NCI-H2029 (cell line): ENCODE results near the gene ENDOV.

Source experiments
- DNase-seq: peaks from one replicate; lab custom pipeline; 2025; lab: John Stamatoyannopoulos, UW

Gene ENDOV

GRCh38 chr17:80468242-80468641, 53.3 kb downstream of the ENDOV start:
- DNase-seq, result no peak

GRCh38 chr17:80468781-80469493, 54.0 kb downstream of the ENDOV start:
- DNase-seq, result no peak

GRCh38 chr17:80469667-80470066, 54.7 kb downstream of the ENDOV start:
- no peak for DNase-seq

GRCh38 chr17:80470603-80471002, 55.6 kb downstream of the ENDOV start:
- DNase-seq, result no peak

GRCh38 chr17:80471922-80472321, 57.0 kb downstream of the ENDOV start:
- no peak for DNase-seq

GRCh38 chr17:80472996-80473395, 58.0 kb downstream of the ENDOV start:
- DNase-seq, result no peak

GRCh38 chr17:80473701-80474100, 58.7 kb downstream of the ENDOV start:
- no peak for DNase-seq

GRCh38 chr17:80474231-80474960, 59.4 kb downstream of the ENDOV start:
- no peak for DNase-seq

GRCh38 chr17:80474961-80475909, 60.3 kb downstream of the ENDOV start:
- DNase-seq, result no peak

GRCh38 chr17:80475910-80476876, 61.2 kb downstream of the ENDOV start, which contains the start of gene NPTX1:
Gene NPTX1 (minus strand): TSS chr17:80476607. CDS start chr17:80476446, 161 bp downstream.
- DNase-seq, result no peak

GRCh38 chr17:80476877-80477646, 62.1 kb downstream of the ENDOV start:
- peak; percentile 50 for DNase-seq

- no peak for DNase-seq
Measured at GRCh38 chr17:80477647-80478478, 62.9 kb downstream of the ENDOV start.

GRCh38 chr17:80478487-80479245, 63.7 kb downstream of the ENDOV start:
- DNase-seq, result no peak

GRCh38 chr17:80479246-80479566, 64.2 kb downstream of the ENDOV start:
- DNase-seq, result no peak

GRCh38 chr17:80480248-80480647, 65.3 kb downstream of the ENDOV start:
- DNase-seq, result no peak

GRCh38 chr17:80481284-80482057, 66.5 kb downstream of the ENDOV start:
- DNase-seq, result no peak

- DNase-seq, result no peak
Measured at GRCh38 chr17:80482058-80482318, 67.0 kb downstream of the ENDOV start.

GRCh38 chr17:80482555-80483308, 67.8 kb downstream of the ENDOV start:
- DNase-seq, result no peak
